HuH-7 (cell line): Measurements from ENCODE around the gene MAEA.
"Not testable (repeated sequence)": the region's sequence is repeated elsewhere in the genome, so short reads cannot be mapped to it uniquely, and the experiment has no call there.

Source experiments
- DNase-seq: peaks from one replicate; pipeline ENCODE4 v3.0.0; 2011; ENCODE audit warnings: low spot score

MAEA gene

DNA sequence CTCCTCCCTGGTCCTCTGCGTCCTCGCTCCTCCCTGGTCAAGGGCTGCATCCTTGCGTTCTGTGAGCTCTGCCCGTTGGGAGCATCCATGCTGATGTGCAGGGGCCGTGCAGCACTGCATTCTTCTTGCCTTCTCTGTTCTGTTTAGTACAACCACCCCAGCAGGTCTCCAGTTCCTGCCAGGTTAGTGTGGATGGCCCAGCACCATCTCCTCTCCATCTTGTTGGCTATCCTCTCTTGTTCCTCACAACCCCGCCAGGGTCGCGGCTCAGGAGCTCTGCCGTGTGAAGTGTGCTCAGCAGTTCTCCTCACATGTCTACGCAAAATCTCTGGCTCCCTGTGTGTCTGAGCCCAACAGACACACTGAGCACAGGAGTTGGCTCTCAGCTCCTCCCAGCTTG is 10.4 kb upstream of the MAEA start:
- no peak for DNase-seq

DNA sequence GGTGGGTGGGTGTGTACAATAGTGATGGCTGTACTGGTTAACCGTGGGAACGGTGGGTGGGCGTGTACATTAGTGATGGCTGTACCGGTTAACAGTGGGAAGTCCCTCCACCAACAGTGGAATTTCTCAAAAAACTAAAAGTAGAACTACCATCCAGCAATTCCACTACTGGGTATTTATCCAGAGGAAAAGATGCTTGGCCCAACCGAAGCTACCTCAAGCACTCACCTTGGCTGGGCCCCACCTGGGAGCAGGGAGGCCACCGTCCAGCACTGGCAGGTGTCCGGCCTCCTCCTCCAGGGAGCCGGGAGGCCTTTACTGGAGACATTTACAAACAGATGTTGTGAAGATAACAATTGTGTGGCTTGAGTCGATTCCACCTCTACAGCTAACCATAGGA is 6.0 kb upstream of the MAEA start:
- DNase-seq = no peak

- DNase-seq = no peak
Measured at GRCh38 chr4:1285151-1285789, 4.4 kb upstream of the MAEA start.

- no peak for DNase-seq
Measured at GRCh38 chr4:1285790-1286553, 3.7 kb upstream of the MAEA start.

DNA sequence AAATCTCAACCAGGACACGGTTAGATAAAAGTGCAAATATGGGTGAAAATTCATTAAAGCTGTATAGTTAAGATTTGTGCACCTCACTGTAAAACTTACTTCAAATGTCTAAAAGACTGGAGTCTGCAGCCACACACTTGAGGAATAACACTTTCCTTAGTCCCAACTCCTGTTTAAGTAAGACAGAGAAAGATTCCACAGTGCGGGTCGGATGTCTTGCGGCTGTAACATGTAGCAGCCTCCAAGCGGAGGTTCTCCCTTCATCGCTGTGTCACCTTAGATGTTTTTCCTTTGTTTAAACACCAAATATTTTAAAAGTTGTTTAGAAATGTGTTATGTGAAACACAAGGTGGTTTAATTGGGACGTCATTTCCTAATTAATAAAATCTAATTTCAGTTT is 905 bp upstream of the MAEA start:
- no peak for DNase-seq

DNA sequence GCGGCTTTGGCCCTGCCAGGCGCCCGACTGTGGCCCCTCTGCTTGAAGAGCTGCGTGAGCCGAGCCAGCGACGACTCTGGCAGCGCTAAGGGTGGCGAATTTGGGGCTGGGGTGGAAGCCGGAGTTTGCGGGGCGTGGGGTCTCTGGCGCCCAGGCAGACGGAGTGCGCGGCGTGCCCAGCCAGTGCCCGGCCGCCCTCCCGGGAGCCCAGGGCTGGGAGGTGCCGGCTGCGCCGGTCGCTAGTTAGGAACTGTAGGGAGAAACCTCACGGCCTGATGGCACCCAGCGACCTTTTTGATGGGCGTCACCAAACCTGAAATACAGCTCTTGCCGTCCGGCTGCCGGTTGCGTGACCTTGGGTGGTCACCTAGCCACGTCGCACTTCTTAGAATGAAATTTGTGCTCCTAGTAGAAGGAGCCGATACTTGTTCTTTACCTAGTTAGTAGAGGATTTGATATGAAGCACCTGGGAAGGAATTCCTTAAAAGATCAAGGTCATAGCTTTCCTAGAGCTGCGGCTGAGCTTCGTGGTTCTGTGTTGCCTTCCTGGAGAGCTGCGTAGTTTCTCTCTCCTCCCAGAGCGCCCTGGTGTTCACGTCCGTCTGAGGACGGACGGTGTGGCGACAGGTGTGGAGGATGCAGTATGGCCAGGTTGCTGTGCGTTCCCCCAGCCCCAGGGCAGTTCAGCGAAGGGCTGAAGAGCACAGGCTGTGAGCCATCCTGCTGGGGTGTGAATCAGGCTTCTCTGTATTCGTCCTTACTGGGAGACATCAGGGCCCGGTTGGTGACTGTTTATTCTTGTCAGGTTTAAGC is 680 bp downstream of the MAEA start:
- no peak for DNase-seq

GRCh38 chr4:1291091-1291490 is 1.4 kb downstream of the MAEA start:
- no peak for DNase-seq

DNA sequence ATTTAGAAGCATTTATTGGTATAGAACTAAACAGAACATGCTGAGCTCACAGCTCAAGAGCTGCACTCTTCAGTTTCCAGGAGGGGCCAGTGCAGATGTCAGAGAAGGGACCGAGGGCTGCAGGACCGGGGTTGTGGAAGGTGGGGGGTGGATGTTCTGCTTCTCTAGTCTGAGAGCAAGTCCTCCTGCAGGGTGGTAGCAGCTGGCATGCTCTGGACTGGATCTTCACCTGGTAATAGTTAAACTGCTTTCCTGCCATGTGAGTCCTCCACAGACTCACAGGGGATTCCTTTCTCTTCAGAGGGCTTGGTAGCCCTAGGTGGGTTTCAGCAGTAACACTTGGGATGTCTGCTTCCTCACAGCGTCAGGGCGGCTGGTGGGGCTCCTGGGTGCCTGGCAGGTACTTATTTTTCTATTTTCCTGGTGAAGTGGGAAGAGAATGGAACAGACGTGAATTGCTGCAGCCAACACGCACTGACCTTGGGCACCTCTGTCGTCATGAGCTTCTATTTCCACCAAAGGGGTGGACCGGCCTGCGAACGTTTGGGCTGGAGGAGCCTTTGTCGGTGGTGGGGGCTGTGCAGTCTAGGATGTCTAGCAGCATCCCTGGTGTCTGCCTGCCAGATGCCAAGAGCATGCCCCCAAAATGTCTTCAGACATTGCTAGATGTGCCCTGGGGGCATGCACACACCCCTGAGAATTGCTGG is 2.5 kb downstream of the MAEA start:
- no peak for DNase-seq

GRCh38 chr4:1292703-1293011 is 3.0 kb downstream of the MAEA start:
- DNase-seq = not testable (repeated sequence)

- DNase-seq = no peak
Measured at GRCh38 chr4:1293531-1293941, 3.8 kb downstream of the MAEA start.

- DNase-seq = no peak
Measured at GRCh38 chr4:1293991-1294390, 4.3 kb downstream of the MAEA start.

DNA sequence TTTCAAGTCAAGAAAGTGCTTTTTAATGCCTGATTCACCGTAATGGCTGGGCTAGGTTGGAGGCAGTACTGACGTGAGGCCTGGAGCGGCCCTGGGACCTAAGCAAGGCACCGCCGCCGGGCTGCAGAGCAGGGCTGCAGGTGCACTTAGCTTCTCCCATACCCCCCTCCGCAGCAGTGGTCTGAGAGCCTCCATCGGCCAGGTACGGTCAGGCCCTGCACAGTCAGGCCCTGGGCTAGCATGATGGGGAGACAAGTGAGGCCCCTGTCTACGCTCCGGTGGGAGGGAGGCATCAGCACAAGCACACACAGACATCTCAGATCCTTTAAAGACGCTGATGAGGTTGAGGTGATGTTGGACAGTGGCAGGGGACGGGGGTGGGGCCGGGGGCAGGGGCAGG is 4.7 kb downstream of the MAEA start:
- no peak for DNase-seq

DNA sequence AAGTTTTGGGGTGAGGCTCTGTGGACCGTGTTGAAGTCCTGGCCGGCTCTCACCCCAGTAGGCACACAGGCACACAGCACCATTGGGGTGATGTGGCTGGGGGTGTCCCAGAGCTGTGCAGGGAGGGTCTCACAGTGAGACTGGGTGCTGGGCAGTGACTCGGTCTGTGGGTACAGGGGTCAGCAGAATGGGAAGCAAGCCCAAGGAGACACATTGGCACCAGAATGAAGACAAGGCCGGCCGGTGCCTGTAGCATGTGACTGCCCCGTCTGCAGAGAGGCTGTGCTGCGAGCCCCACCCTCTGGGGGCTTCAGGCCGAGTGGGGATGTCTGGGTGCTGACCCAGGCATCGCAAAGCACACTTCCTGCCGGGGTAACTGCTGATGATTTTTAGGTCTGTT is 5.2 kb downstream of the MAEA start:
- no peak for DNase-seq

DNA sequence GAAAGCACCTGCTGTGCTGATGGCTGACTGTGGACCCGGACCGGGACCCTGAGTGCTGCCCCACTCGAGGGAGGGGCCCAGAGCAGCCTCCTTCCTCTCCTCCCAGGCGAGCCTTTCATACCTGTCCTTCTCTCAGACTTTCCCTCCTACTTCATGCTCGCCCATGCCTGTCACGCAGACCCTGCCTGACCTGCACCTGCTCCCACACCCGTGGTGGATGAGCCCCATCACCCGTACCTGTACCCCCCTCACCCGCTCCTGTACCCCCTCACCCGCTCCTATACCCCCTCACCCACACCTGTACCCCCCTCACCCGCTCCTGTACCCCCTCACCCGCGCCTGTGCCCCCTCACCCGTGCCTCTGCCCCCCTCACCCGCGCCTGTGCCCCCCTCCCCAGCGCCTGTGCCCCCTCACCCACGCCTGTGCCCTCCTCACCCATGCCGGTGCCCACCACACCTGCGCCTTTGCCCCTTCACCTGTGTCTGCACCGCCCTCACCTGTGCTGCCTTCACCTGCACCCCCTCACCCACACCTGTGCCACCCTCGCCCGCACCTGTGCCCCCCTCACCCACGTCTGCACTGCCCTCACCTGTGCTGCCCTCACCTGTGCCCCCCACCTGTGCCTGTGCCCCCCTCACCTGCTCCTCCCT is 5.8 kb downstream of the MAEA start:
- DNase-seq = no peak

DNA sequence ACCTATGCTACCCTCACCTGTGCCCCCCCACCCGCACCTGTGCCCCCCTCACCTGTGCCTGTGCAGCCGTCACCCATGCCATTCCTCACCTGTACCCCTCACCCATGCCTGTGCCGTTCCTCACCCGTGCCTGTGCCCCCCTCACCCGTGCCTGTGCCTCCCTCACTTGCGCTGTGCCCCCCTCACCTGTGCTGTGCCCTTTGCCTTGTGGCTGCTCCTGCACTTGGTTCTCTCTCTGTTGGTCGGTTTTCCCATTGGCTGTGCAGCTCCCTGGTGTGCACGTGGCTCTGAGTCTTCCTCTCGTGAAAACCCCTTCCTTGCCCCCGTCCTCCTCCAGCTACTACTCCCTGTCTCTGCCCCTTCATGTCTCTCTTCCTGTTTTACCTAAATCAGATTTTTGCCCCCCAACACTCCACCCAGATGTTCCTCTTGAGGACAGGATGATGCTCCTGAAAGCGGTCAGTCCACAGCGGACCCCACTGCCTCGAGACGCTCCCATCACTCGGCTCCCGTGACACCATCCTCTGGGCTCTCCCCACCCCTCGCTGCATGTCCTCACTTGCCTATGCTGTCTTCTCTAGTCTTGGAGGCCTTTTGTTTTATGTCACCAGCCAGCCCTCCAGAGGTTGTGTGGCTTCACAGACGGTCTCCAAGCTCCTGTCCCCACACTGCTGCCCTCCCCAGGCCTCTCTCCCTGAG is 6.8 kb downstream of the MAEA start:
- no peak for DNase-seq

- DNase-seq = no peak
Measured at GRCh38 chr4:1297023-1297395, 7.3 kb downstream of the MAEA start.

GRCh38 chr4:1297456-1298325 is 8.0 kb downstream of the MAEA start:
- no peak for DNase-seq

GRCh38 chr4:1298461-1298860 is 8.8 kb downstream of the MAEA start:
- DNase-seq = no peak

DNA sequence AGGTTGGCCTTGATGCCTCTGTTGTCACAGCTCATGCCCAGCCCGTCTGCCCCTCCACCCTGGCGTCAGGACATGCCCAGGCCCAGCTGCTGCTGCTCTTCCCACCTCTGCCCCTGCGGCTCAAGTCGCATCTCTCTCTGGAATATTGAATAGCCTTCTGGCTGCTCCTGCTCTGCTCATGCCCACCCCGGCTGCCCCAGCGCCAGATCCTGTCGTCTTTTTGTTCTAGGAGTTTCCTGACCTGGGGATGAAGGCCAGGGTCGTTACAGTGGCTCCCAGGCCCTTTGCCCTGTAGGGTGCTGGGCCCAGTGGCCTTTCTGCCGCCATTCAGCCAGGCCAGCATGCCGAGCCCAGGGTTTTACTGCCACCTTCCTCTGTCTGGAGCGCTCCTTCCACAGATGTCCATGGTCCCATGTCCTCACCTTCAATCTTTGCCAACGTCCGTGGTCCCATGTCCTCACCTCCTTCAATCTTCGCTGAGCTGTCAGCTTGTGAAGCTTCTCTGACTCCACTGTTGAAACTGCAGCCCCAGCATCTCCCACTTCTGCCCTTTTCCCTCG is 9.7 kb downstream of the MAEA start:
- no peak for DNase-seq
